ENCODE measurements around the gene ANKRD24.

The ANKRD24 gene

DNA sequence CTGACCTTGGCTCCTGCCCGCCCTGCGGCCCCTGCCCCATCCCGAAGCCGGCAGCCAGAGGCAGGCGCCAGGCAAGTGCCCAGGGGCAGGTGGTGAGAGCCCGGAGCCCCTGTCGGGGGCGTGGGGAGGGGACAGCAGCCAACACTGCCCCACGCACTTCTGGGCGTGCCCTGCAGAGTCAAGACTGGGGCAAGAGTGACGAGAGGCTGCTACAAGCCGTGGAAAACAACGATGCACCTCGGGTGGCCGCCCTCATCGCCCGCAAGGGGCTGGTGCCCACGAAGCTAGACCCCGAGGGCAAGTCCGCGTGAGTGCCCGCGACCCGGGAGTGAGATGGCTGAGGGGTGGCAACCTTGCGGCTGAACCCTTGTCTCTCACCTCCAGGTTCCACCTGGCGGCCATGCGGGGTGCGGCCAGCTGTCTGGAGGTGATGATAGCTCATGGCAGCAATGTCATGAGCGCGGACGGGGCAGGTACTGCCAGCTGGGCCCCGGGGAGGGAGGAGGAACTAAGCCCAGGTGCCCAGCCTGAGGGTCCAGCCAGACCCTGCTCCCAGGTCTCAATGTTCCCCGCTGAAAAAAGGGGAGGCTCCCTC lies 17.3 kb downstream of the ANKRD24 start:
- no peak overlapping the region for H2BK5ac ChIP-seq (ENCODE audit: low read length)
- WGBS, 2 donors (ENCODE audit: extremely low coverage in 2 of 2, insufficient read length in 2 of 2, insufficient replicate concordance in 1 of 2) = no CpG with 5 or more reads among the region's 33 CpGs
- no peak for DNase-seq (ENCODE audit: low spot score)
- H3K4me2 ChIP-seq (ENCODE audit: insufficient read depth, low read length, poor library complexity, severe bottlenecking) = no peak overlapping the region
- H3K27ac ChIP-seq (replicated peaks; ENCODE audit: low read length) = no peak overlapping the region
- no peak overlapping the region for H2BK12ac ChIP-seq (ENCODE audit: low read length)
- peaks cover 0 to 5% of the 10 kb centered on the region in 2 donors for H3K9me3 ChIP-seq (replicated peaks in 1 of 2; ENCODE audit: control insufficient read depth in 2 of 2, insufficient read depth in 1 of 2, low read depth in 1 of 2, low read length in 2 of 2)
- no peaks in the 10 kb centered on the region for H3K79me1 ChIP-seq (ENCODE audit: low read depth, low read length)
- no peak overlapping the region for H2AFZ ChIP-seq (ENCODE audit: low read length)
- H4K8ac ChIP-seq (ENCODE audit: low read depth, low read length) = no peak overlapping the region
- H3K27me3 ChIP-seq (ENCODE audit: control insufficient read depth in 3 of 3, insufficient read depth in 3 of 3, low read depth in 1 of 3, low read length in 3 of 3) = peaks cover 0 to 30% (median 26%) of the 10 kb centered on the region in 3 experiments
- H2AK5ac ChIP-seq (ENCODE audit: low read depth, low read length) = peak overlapping the region; percentile 73
- peak overlapping the region; percentile 53 for H3K23ac ChIP-seq (ENCODE audit: low read depth, low read length, poor library complexity)
- no peaks in the 10 kb centered on the region for H3K36me3 ChIP-seq (replicated peaks in 1 of 2; ENCODE audit: control insufficient read depth in 2 of 2, insufficient read depth in 2 of 2, low read length in 2 of 2)
- H3K9ac ChIP-seq (ENCODE audit: low read depth, low read length, poor library complexity) = no peak overlapping the region
- no peak overlapping the region for H3K18ac ChIP-seq (ENCODE audit: low read length)
- H4K91ac ChIP-seq (ENCODE audit: low read depth, low read length, poor library complexity) = no peak overlapping the region
- no peak overlapping the region for H2BK15ac ChIP-seq (ENCODE audit: low read length)
- no peak overlapping the region for H3K14ac ChIP-seq (ENCODE audit: low read length)
- no peak overlapping the region for H3K4ac ChIP-seq (ENCODE audit: low read length)
- H2BK120ac ChIP-seq (ENCODE audit: low read depth, low read length) = no peak overlapping the region
- no peak overlapping the region for H3K4me3 ChIP-seq (ENCODE audit: low read length in 2 of 2)
- H3K4me1 ChIP-seq (ENCODE audit: control insufficient read depth in 2 of 2, insufficient read depth in 1 of 2, low read depth in 1 of 2, low read length in 2 of 2) = peaks cover 0 to 1% of the 10 kb centered on the region in 2 donors

DNA sequence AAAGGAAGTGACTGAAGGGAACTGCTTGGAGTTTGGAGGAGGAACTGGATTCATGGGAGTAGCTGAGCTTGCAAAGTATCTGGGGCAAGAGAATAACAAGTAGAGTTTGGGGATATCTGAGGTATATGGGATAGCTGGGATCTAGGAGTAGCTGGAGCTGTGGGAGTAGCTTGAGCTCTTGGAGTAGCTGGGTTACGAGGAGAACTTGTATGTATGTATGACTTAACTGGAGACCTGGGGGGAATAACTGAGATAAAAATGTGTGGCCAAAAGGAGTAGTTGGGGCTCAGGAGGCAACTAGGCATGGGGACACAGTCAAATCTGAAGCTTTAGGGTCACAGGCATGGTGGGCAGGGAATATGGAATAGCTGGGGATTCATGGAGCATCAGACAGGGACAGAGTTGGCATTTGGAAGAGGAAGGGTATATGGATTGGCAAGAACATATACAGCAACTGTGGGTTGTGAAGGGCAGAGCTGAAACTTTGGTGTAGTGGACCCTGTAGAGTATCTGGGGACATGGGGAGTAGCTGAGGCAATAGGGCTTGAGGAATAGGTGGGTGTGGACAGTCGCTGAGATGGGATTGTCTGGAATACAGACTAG lies 18.6 kb downstream of the ANKRD24 start:
- WGBS, 2 donors (ENCODE audit: extremely low coverage in 2 of 2, insufficient read length in 2 of 2, insufficient replicate concordance in 1 of 2) = no CpG with 5 or more reads among the region's 2 CpGs
- DNase-seq (ENCODE audit: low spot score) = no peak
- Histone ChIP-seq H3K4ac (ENCODE audit: low read length) (no peak overlapping the region), H3K79me1 (ENCODE audit: low read depth, low read length) (no peaks in the 10 kb centered on the region), H2BK5ac (ENCODE audit: low read length) (no peak overlapping the region), H3K27me3 (ENCODE audit: control insufficient read depth in 3 of 3, insufficient read depth in 3 of 3, low read depth in 1 of 3, low read length in 3 of 3) (peaks cover 0 to 30% (median 26%) of the 10 kb centered on the region in 3 experiments), H3K4me1 (ENCODE audit: control insufficient read depth in 2 of 2, insufficient read depth in 1 of 2, low read depth in 1 of 2, low read length in 2 of 2) (peaks cover 0 to 1% of the 10 kb centered on the region in 2 donors), H3K27ac (replicated peaks; ENCODE audit: low read length) (no peak overlapping the region), H2BK12ac (ENCODE audit: low read length) (no peak overlapping the region), H2BK120ac (ENCODE audit: low read depth, low read length) (no peak overlapping the region), H2AFZ (ENCODE audit: low read length) (no peak overlapping the region), H3K18ac (ENCODE audit: low read length) (no peak overlapping the region), H3K4me3 (ENCODE audit: low read length in 2 of 2) (no peak overlapping the region), H4K8ac (ENCODE audit: low read depth, low read length) (no peak overlapping the region), H3K4me2 (ENCODE audit: insufficient read depth, low read length, poor library complexity, severe bottlenecking) (no peak overlapping the region), H4K91ac (ENCODE audit: low read depth, low read length, poor library complexity) (no peak overlapping the region), H3K14ac (ENCODE audit: low read length) (no peak overlapping the region), H2AK5ac (ENCODE audit: low read depth, low read length) (no peak overlapping the region), H2BK15ac (ENCODE audit: low read length) (no peak overlapping the region), H3K23ac (ENCODE audit: low read depth, low read length, poor library complexity) (no peak overlapping the region), H3K9ac (ENCODE audit: low read depth, low read length, poor library complexity) (no peak overlapping the region), H3K9me3 (replicated peaks in 1 of 2; ENCODE audit: control insufficient read depth in 2 of 2, insufficient read depth in 1 of 2, low read depth in 1 of 2, low read length in 2 of 2) (peaks cover 0 to 5% of the 10 kb centered on the region in 2 donors), H3K36me3 (replicated peaks in 1 of 2; ENCODE audit: control insufficient read depth in 2 of 2, insufficient read depth in 2 of 2, low read length in 2 of 2) (no peaks in the 10 kb centered on the region)

DNA sequence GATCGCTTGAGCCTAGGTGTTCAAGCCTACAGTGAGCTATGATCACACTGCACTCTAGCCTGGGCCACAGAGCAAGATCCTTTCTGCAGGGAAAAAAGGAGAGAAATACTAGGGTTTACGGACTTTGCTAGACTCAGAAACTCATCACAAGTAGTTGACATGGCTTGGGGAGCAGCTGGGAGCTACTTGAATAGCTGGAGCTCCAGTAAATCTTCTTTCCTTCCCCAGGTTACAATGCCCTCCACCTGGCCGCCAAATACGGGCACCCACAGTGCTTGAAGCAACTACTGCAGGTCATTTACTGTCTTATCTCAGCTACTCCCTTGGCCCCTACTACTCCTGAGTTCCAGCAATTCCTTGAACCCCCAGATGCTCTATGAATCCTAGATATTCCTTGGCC lies 19.3 kb downstream of the ANKRD24 start:
- Histone ChIP-seq H3K9me3 (replicated peaks in 1 of 2; ENCODE audit: control insufficient read depth in 2 of 2, insufficient read depth in 1 of 2, low read depth in 1 of 2, low read length in 2 of 2) (peaks cover 0 to 5% of the 10 kb centered on the region in 2 donors), H3K79me1 (ENCODE audit: low read depth, low read length) (no peaks in the 10 kb centered on the region), H4K91ac (ENCODE audit: low read depth, low read length, poor library complexity) (no peak overlapping the region), H3K27ac (replicated peaks; ENCODE audit: low read length) (no peak overlapping the region), H3K18ac (ENCODE audit: low read length) (no peak overlapping the region), H3K4ac (ENCODE audit: low read length) (no peak overlapping the region), H2BK15ac (ENCODE audit: low read length) (no peak overlapping the region), H2BK12ac (ENCODE audit: low read length) (no peak overlapping the region), H4K8ac (ENCODE audit: low read depth, low read length) (no peak overlapping the region), H2BK120ac (ENCODE audit: low read depth, low read length) (no peak overlapping the region), H3K4me3 (ENCODE audit: low read length in 2 of 2) (no peak overlapping the region), H2AFZ (ENCODE audit: low read length) (no peak overlapping the region), H3K4me2 (ENCODE audit: insufficient read depth, low read length, poor library complexity, severe bottlenecking) (no peak overlapping the region), H3K27me3 (ENCODE audit: control insufficient read depth in 3 of 3, insufficient read depth in 3 of 3, low read depth in 1 of 3, low read length in 3 of 3) (peaks cover 0 to 30% (median 26%) of the 10 kb centered on the region in 3 experiments), H3K4me1 (ENCODE audit: control insufficient read depth in 2 of 2, insufficient read depth in 1 of 2, low read depth in 1 of 2, low read length in 2 of 2) (peaks cover 0 to 1% of the 10 kb centered on the region in 2 donors), H3K36me3 (replicated peaks in 1 of 2; ENCODE audit: control insufficient read depth in 2 of 2, insufficient read depth in 2 of 2, low read length in 2 of 2) (no peaks in the 10 kb centered on the region), H3K14ac (ENCODE audit: low read length) (no peak overlapping the region), H2BK5ac (ENCODE audit: low read length) (no peak overlapping the region), H2AK5ac (ENCODE audit: low read depth, low read length) (no peak overlapping the region), H3K9ac (ENCODE audit: low read depth, low read length, poor library complexity) (no peak overlapping the region), H3K23ac (ENCODE audit: low read depth, low read length, poor library complexity) (no peak overlapping the region)
- DNase-seq (ENCODE audit: low spot score) = no peak
- no CpG with 5 or more reads among the region's 4 CpGs for WGBS, 2 donors (ENCODE audit: extremely low coverage in 2 of 2, insufficient read length in 2 of 2, insufficient replicate concordance in 1 of 2)

DNA sequence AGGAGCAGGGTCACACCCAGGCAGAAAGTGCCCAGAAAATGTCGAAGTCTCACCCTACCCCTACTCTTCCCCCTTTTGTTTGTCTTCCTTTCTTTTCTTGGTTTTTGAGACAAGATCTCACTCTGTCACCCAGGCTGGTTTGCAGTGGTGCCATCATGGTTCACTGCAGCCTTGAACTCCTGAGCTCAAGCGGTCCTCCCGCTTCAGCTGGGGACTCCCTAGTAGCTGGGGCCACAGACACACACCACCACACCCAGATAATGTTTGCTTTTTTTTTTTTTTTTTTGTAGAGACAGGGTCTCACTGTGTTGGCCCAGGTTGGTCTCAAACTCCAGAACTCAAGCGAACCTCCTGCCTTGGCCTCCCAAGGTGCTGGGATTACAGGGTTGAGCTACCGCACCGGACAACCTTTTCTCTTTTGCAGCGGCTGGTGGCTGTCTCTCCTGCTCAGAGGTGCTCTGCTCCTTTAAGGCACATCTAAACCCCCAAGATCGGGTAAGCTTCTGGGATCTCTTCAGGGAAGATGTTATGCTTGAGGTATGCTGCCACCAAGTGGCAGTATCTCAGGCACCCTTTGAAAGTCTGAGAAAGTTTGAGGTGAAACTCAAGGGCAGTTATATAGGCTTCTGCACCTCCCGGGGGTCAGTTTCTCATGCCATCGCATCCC lies 24.5 kb downstream of the ANKRD24 start:
- Histone ChIP-seq H4K8ac (ENCODE audit: low read depth, low read length) (no peak overlapping the region), H2AFZ (ENCODE audit: low read length) (no peak overlapping the region), H4K91ac (ENCODE audit: low read depth, low read length, poor library complexity) (no peak overlapping the region), H2AK5ac (ENCODE audit: low read depth, low read length) (no peak overlapping the region), H3K18ac (ENCODE audit: low read length) (peak overlapping the region; percentile 25), H3K14ac (ENCODE audit: low read length) (no peak overlapping the region), H2BK120ac (ENCODE audit: low read depth, low read length) (no peak overlapping the region), H3K4me2 (ENCODE audit: insufficient read depth, low read length, poor library complexity, severe bottlenecking) (no peak overlapping the region), H3K36me3 (replicated peaks in 1 of 2; ENCODE audit: control insufficient read depth in 2 of 2, insufficient read depth in 2 of 2, low read length in 2 of 2) (no peaks in the 10 kb centered on the region), H3K4me3 (ENCODE audit: low read length in 2 of 2) (no peak overlapping the region), H2BK5ac (ENCODE audit: low read length) (peak overlapping the region; percentile 54), H3K9ac (ENCODE audit: low read depth, low read length, poor library complexity) (no peak overlapping the region), H3K9me3 (replicated peaks in 1 of 2; ENCODE audit: control insufficient read depth in 2 of 2, insufficient read depth in 1 of 2, low read depth in 1 of 2, low read length in 2 of 2) (no peaks in the 10 kb centered on the region), H3K27me3 (ENCODE audit: control insufficient read depth in 3 of 3, insufficient read depth in 3 of 3, low read depth in 1 of 3, low read length in 3 of 3) (no peaks in the 10 kb centered on the region), H3K23ac (ENCODE audit: low read depth, low read length, poor library complexity) (no peak overlapping the region), H2BK12ac (ENCODE audit: low read length) (no peak overlapping the region), H2BK15ac (ENCODE audit: low read length) (no peak overlapping the region), H3K27ac (replicated peaks; ENCODE audit: low read length) (no peak overlapping the region), H3K4ac (ENCODE audit: low read length) (no peak overlapping the region), H3K4me1 (ENCODE audit: control insufficient read depth in 2 of 2, insufficient read depth in 1 of 2, low read depth in 1 of 2, low read length in 2 of 2) (no peaks in the 10 kb centered on the region), H3K79me1 (ENCODE audit: low read depth, low read length) (no peaks in the 10 kb centered on the region)
- DNase-seq (ENCODE audit: low spot score) = no peak
- WGBS, 2 donors (ENCODE audit: extremely low coverage in 2 of 2, insufficient read length in 2 of 2, insufficient replicate concordance in 1 of 2) = no CpG with 5 or more reads among the region's 10 CpGs

All from neuronal stem cell (in vitro differentiated cells).